NCI-H1048 (cell line): ENCODE measurements around the gene FAM168A.
"Not testable (repeated sequence)": the region's sequence is repeated elsewhere in the genome, so short reads cannot be mapped to it uniquely, and the experiment has no call there.

ENCODE experiments used
- DNase-seq: peaks from one replicate; lab custom pipeline; 2025; lab: John Stamatoyannopoulos, UW

FAM168A gene

GRCh38 chr11:73519266-73519665 is 78.6 kb downstream of the FAM168A start:
- no peak for DNase-seq

- no peak for DNase-seq
Observed at GRCh38 chr11:73518195-73518594, 79.7 kb downstream of the FAM168A start.

- DNase-seq = no peak
Observed at GRCh38 chr11:73516080-73516479, 81.8 kb downstream of the FAM168A start.

- no peak for DNase-seq
Observed at GRCh38 chr11:73513707-73514106, 84.2 kb downstream of the FAM168A start.

GRCh38 chr11:73510877-73511276 is 87.0 kb downstream of the FAM168A start:
- no peak for DNase-seq

- DNase-seq = no peak
Observed at GRCh38 chr11:73510106-73510505, 87.8 kb downstream of the FAM168A start.

- DNase-seq = no peak
Observed at GRCh38 chr11:73509188-73509587, 88.7 kb downstream of the FAM168A start.

GRCh38 chr11:73508243-73509176 is 89.4 kb downstream of the FAM168A start:
- DNase-seq = no peak

GRCh38 chr11:73507086-73507485 is 90.8 kb downstream of the FAM168A start:
- no peak for DNase-seq

- no peak for DNase-seq
Observed at GRCh38 chr11:73506038-73506437, 91.9 kb downstream of the FAM168A start.

GRCh38 chr11:73498343-73498742 is 99.6 kb downstream of the FAM168A start:
- DNase-seq = no peak

- no peak for DNase-seq
Observed at GRCh38 chr11:73496134-73496533, 101.8 kb downstream of the FAM168A start.

GRCh38 chr11:73495731-73496130 is 102.2 kb downstream of the FAM168A start:
- DNase-seq = no peak

GRCh38 chr11:73493956-73494598 is 103.8 kb downstream of the FAM168A start:
- no peak for DNase-seq

- DNase-seq = no peak
Observed at GRCh38 chr11:73481626-73482025, 116.3 kb downstream of the FAM168A start.

GRCh38 chr11:73480677-73481076 is 117.2 kb downstream of the FAM168A start:
- no peak for DNase-seq

GRCh38 chr11:73478737-73479347 is 119.1 kb downstream of the FAM168A start:
- no peak for DNase-seq

GRCh38 chr11:73477518-73477917 is 120.4 kb downstream of the FAM168A start:
- no peak for DNase-seq

GRCh38 chr11:73475549-73476095 is 122.3 kb downstream of the FAM168A start:
- no peak for DNase-seq

- no peak for DNase-seq
Observed at GRCh38 chr11:73473252-73473651, 124.7 kb downstream of the FAM168A start.

- DNase-seq = not testable (repeated sequence)
Observed at GRCh38 chr11:73470036-73470612, 127.8 kb downstream of the FAM168A start.

GRCh38 chr11:73469401-73469800 is 128.5 kb downstream of the FAM168A start:
- no peak for DNase-seq
